HG03575 (cell line): ENCODE data around the gene DBNL.

Experiments
- ATAC-seq: cut with Tn5 transposase; IDR thresholded peaks from one replicate; pipeline ENCODE4 v1.9.1; 2021; ENCODE audit not compliant: unreplicated experiment, insufficient number of reproducible peaks, low FRiP score; ENCODE audit errors: extremely low read depth

DBNL gene

GRCh38 chr7:44072364-44073231 lies 28.1 kb downstream of the DBNL start:
- ATAC-seq: no peak

- ATAC-seq: no peak
Observed at GRCh38 chr7:44073664-44074348, 29.3 kb downstream of the DBNL start.

- no peak for ATAC-seq
Observed at GRCh38 chr7:44074349-44074695, 29.8 kb downstream of the DBNL start.

GRCh38 chr7:44075296-44076075 lies 31.0 kb downstream of the DBNL start:
- no peak for ATAC-seq

- no peak for ATAC-seq
Observed at GRCh38 chr7:44076101-44076895, 31.8 kb downstream of the DBNL start.

- no peak for ATAC-seq
Observed at GRCh38 chr7:44077061-44077460, 32.6 kb downstream of the DBNL start.

- ATAC-seq: no peak
Observed at GRCh38 chr7:44077681-44078091, 33.2 kb downstream of the DBNL start.

GRCh38 chr7:44078521-44078920 lies 34.0 kb downstream of the DBNL start:
- ATAC-seq: no peak

GRCh38 chr7:44079331-44080021 lies 35.0 kb downstream of the DBNL start:
- no peak for ATAC-seq

- ATAC-seq: no peak
Observed at GRCh38 chr7:44080118-44080517, 35.6 kb downstream of the DBNL start.

GRCh38 chr7:44080686-44081265 lies 36.3 kb downstream of the DBNL start:
- ATAC-seq: no peak

- no peak for ATAC-seq
Observed at GRCh38 chr7:44081266-44081748, 36.8 kb downstream of the DBNL start.

- peak; percentile 82 for ATAC-seq
Observed at GRCh38 chr7:44082541-44083207, 38.2 kb downstream of the DBNL start.

GRCh38 chr7:44083796-44084195 lies 39.3 kb downstream of the DBNL start:
- ATAC-seq: no peak

- no peak for ATAC-seq
Observed at GRCh38 chr7:44084701-44085100, 40.2 kb downstream of the DBNL start.

GRCh38 chr7:44085546-44085945 lies 41.0 kb downstream of the DBNL start:
- ATAC-seq: no peak

GRCh38 chr7:44086627-44087026 lies 42.1 kb downstream of the DBNL start:
- ATAC-seq: no peak
